ENCODE data around the gene KRTAP9-6.

- TF ChIP-seq CTCF (IDR thresholded peaks at IDR 0.05), result no peak
- no peak for TF ChIP-seq POLR2A (IDR thresholded peaks at IDR 0.05)
Measured at GRCh38 chr17:41307647-41308046, 42.5 kb downstream of the KRTAP9-6 start.

All from adrenal gland (tissue), 5 donors.